Measurements from ENCODE around the gene ZNF639. TPM values are rescaled to one million over a fixed set of nuclear protein-coding genes. Genes with fewer than 3 reads are reported as not detected.

Gene ZNF639
- total and polyA plus RNA-seq, 9 of the 15 experiments (the other 6 are each of a cell fraction or from before 2014, with no cell fraction given), result 17.6 to 88.1 (median 53.7) TPM

DNA sequence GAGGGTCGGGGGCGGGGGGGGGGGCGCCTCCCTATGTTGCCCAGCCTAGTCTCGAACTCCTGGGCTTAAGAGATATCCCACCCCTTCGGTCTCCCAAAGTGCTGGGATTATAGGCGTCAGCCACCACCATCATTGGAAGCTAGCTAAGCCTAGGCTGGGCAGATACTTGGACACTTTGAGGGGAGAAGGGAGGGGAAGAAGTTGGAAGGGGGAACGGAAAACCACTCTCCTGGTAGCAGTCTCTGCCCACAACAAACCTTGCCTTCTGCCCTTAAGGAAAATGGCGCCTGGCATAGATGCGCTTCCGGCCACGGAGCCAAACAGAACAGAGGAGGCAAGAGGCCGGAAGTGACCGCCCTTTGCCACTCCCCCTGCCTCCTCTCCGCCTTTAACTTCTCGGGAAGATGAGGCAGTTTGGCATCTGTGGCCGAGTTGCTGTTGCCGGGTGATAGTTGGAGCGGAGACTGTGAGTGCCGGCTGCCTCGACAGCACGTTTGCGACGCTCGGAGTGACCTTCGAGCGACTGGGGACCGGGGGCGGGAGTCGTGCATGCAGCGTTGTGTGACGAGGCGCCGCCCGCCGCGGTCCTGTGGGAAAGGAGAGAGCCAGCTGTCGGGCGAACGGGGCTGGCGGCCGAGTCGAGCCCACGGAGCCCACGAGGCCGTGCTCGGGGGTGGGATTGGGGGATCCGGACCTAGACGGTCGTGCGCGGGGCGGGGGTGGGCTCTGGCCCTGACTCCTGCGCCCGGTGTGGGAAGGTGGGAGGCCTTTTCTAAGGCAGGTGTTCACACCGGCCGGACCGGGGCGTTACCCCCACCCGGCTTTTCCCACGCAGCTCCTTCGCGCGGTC, 24.7 kb downstream of the ZNF639 start, which contains the start of gene MFN1 (continued):
- TF ChIP-seq RBM15 (IDR thresholded peaks at IDR 0.05; ENCODE audit: insufficient read depth, low read length), result no peak
- TF ChIP-seq POLR2A (conservative IDR thresholded peaks at IDR 0.05), result peak; percentile 87
- peak; percentile 82 for TF ChIP-seq POLR2B (IDR thresholded peaks at IDR 0.05; ENCODE audit: low read depth, partially characterized antibody)
- TF ChIP-seq TGIF2 (CRISPR knock-in tag; IDR thresholded peaks at IDR 0.05), result peak; percentile 77
- no peak for TF ChIP-seq ETS2 (tag; IDR thresholded peaks at IDR 0.05; ENCODE audit: borderline replicate concordance, poor library complexity, severe bottlenecking)
- TF ChIP-seq ZKSCAN3 (CRISPR knock-in tag; IDR thresholded peaks at IDR 0.05), result no peak
- TF ChIP-seq, protein P1, sequence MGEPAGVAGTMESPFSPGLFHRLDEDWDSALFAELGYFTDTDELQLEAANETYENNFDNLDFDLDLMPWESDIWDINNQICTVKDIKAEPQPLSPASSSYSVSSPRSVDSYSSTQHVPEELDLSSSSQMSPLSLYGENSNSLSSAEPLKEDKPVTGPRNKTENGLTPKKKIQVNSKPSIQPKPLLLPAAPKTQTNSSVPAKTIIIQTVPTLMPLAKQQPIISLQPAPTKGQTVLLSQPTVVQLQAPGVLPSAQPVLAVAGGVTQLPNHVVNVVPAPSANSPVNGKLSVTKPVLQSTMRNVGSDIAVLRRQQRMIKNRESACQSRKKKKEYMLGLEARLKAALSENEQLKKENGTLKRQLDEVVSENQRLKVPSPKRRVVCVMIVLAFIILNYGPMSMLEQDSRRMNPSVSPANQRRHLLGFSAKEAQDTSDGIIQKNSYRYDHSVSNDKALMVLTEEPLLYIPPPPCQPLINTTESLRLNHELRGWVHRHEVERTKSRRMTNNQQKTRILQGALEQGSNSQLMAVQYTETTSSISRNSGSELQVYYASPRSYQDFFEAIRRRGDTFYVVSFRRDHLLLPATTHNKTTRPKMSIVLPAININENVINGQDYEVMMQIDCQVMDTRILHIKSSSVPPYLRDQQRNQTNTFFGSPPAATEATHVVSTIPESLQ (CRISPR knock-in tag; IDR thresholded peaks at IDR 0.05), result 0 out of 2 replicates have a peak, but pooled peaks have one; percentile 51
- TF ChIP-seq, protein P2, sequence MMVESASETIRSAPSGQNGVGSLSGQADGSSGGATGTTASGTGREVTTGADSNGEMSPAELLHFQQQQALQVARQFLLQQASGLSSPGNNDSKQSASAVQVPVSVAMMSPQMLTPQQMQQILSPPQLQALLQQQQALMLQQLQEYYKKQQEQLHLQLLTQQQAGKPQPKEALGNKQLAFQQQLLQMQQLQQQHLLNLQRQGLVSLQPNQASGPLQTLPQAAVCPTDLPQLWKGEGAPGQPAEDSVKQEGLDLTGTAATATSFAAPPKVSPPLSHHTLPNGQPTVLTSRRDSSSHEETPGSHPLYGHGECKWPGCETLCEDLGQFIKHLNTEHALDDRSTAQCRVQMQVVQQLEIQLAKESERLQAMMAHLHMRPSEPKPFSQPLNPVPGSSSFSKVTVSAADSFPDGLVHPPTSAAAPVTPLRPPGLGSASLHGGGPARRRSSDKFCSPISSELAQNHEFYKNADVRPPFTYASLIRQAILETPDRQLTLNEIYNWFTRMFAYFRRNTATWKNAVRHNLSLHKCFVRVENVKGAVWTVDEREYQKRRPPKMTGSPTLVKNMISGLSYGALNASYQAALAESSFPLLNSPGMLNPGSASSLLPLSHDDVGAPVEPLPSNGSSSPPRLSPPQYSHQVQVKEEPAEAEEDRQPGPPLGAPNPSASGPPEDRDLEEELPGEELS (CRISPR knock-in tag; IDR thresholded peaks at IDR 0.05; ENCODE audit: borderline replicate concordance), result no peak; the same call in 1 of the 2 replicates
- TF ChIP-seq, protein P3, sequence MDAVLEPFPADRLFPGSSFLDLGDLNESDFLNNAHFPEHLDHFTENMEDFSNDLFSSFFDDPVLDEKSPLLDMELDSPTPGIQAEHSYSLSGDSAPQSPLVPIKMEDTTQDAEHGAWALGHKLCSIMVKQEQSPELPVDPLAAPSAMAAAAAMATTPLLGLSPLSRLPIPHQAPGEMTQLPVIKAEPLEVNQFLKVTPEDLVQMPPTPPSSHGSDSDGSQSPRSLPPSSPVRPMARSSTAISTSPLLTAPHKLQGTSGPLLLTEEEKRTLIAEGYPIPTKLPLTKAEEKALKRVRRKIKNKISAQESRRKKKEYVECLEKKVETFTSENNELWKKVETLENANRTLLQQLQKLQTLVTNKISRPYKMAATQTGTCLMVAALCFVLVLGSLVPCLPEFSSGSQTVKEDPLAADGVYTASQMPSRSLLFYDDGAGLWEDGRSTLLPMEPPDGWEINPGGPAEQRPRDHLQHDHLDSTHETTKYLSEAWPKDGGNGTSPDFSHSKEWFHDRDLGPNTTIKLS (IDR thresholded peaks at IDR 0.05; ENCODE audit: borderline replicate concordance, low read depth), result peak; percentile 77; the same call in 1 of the 2 replicates
- no peak for TF ChIP-seq ZNF408 (CRISPR knock-in tag; IDR thresholded peaks at IDR 0.05; ENCODE audit: low read depth)
- TF ChIP-seq ZBTB17 (CRISPR knock-in tag; IDR thresholded peaks at IDR 0.05), result no peak
- no peak for TF ChIP-seq ZNF431 (CRISPR knock-in tag; IDR thresholded peaks at IDR 0.05)
- TF ChIP-seq IFI16 (CRISPR knock-in tag; IDR thresholded peaks at IDR 0.05), result no peak
- TF ChIP-seq, protein P4, sequence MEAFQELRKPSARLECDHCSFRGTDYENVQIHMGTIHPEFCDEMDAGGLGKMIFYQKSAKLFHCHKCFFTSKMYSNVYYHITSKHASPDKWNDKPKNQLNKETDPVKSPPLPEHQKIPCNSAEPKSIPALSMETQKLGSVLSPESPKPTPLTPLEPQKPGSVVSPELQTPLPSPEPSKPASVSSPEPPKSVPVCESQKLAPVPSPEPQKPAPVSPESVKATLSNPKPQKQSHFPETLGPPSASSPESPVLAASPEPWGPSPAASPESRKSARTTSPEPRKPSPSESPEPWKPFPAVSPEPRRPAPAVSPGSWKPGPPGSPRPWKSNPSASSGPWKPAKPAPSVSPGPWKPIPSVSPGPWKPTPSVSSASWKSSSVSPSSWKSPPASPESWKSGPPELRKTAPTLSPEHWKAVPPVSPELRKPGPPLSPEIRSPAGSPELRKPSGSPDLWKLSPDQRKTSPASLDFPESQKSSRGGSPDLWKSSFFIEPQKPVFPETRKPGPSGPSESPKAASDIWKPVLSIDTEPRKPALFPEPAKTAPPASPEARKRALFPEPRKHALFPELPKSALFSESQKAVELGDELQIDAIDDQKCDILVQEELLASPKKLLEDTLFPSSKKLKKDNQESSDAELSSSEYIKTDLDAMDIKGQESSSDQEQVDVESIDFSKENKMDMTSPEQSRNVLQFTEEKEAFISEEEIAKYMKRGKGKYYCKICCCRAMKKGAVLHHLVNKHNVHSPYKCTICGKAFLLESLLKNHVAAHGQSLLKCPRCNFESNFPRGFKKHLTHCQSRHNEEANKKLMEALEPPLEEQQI (IDR thresholded peaks at IDR 0.05), result 0 out of 2 replicates have a peak, but pooled peaks have one; percentile 26
- TF ChIP-seq SOX6 (IDR thresholded peaks at IDR 0.05), result 0 out of 2 replicates have a peak, but pooled peaks have one; percentile 12
- TF ChIP-seq POU5F1 (IDR thresholded peaks at IDR 0.05; ENCODE audit: borderline replicate concordance, low read depth, low read length, partially characterized antibody), result no peak
- TF ChIP-seq, protein P5, sequence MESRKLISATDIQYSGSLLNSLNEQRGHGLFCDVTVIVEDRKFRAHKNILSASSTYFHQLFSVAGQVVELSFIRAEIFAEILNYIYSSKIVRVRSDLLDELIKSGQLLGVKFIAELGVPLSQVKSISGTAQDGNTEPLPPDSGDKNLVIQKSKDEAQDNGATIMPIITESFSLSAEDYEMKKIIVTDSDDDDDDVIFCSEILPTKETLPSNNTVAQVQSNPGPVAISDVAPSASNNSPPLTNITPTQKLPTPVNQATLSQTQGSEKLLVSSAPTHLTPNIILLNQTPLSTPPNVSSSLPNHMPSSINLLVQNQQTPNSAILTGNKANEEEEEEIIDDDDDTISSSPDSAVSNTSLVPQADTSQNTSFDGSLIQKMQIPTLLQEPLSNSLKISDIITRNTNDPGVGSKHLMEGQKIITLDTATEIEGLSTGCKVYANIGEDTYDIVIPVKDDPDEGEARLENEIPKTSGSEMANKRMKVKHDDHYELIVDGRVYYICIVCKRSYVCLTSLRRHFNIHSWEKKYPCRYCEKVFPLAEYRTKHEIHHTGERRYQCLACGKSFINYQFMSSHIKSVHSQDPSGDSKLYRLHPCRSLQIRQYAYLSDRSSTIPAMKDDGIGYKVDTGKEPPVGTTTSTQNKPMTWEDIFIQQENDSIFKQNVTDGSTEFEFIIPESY (CRISPR knock-in tag; IDR thresholded peaks at IDR 0.05), result no peak

All from K562 (cell line).